ENCODE measurements around the gene ARHGEF33.

The ARHGEF33 gene

GRCh38 chr2:38889575-38889974, at the start of gene ARHGEF33:
Gene ARHGEF33, plus strand, starts transcription at chr2:38889875. Its CDS starts 29,573 bp downstream, at chr2:38919448.
- H3K9me3 Mint-ChIP-seq, result no peaks in the 10 kb centered on the region
- H3K4me1 Mint-ChIP-seq, result no peaks in the 10 kb centered on the region
- no peak within 1 kb of the TSS for H3K27ac Mint-ChIP-seq
- no peaks in the 10 kb centered on the region for H3K27me3 Mint-ChIP-seq (ENCODE audit: low read depth, poor library complexity)
- H3K4me3 Mint-ChIP-seq, result no peak within 1 kb of the TSS
- no peaks in the 10 kb centered on the region for H3K36me3 Mint-ChIP-seq (ENCODE audit: low read depth)
- DNase-seq, result no peak
- TF ChIP-seq CTCF (IDR thresholded peaks at IDR 0.05), result no peak

GRCh38 chr2:38850045-38850444, 39.6 kb upstream of the ARHGEF33 start:
- Mint-ChIP-seq H3K9me3 (no peaks in the 10 kb centered on the region), H3K27me3 (ENCODE audit: low read depth, poor library complexity) (peaks cover 3% of the 10 kb centered on the region), H3K4me1 (no peaks in the 10 kb centered on the region), H3K36me3 (ENCODE audit: low read depth) (peaks cover 73% of the 10 kb centered on the region), H3K4me3 (no peak overlapping the region), H3K27ac (no peak overlapping the region)
- TF ChIP-seq CTCF (IDR thresholded peaks at IDR 0.05), result no peak
- no peak for DNase-seq

- no peak overlapping the region for H3K4me3 Mint-ChIP-seq
- DNase-seq, result no peak
- peaks cover 3% of the 10 kb centered on the region for H3K27me3 Mint-ChIP-seq (ENCODE audit: low read depth, poor library complexity)
- no peak overlapping the region for H3K27ac Mint-ChIP-seq
- H3K4me1 Mint-ChIP-seq, result no peaks in the 10 kb centered on the region
- H3K36me3 Mint-ChIP-seq (ENCODE audit: low read depth), result peaks cover 70% of the 10 kb centered on the region
- peaks cover 3% of the 10 kb centered on the region for H3K9me3 Mint-ChIP-seq
- no peak for TF ChIP-seq CTCF (IDR thresholded peaks at IDR 0.05)
Observed at GRCh38 chr2:38856165-38856564, 33.5 kb upstream of the ARHGEF33 start.

- no peak for TF ChIP-seq CTCF (IDR thresholded peaks at IDR 0.05)
- H3K27ac Mint-ChIP-seq, result no peak overlapping the region
- H3K9me3 Mint-ChIP-seq, result peaks cover 3% of the 10 kb centered on the region
- DNase-seq, result no peak
- H3K27me3 Mint-ChIP-seq (ENCODE audit: low read depth, poor library complexity), result no peaks in the 10 kb centered on the region
- H3K36me3 Mint-ChIP-seq (ENCODE audit: low read depth), result peaks cover 66% of the 10 kb centered on the region
- H3K4me3 Mint-ChIP-seq, result no peak overlapping the region
- no peaks in the 10 kb centered on the region for H3K4me1 Mint-ChIP-seq
Observed at GRCh38 chr2:38862476-38862875, 27.2 kb upstream of the ARHGEF33 start.

GRCh38 chr2:38863061-38863695, 26.5 kb upstream of the ARHGEF33 start:
- Mint-ChIP-seq H3K9me3 (peaks cover 3% of the 10 kb centered on the region), H3K4me1 (no peaks in the 10 kb centered on the region), H3K27me3 (ENCODE audit: low read depth, poor library complexity) (no peaks in the 10 kb centered on the region), H3K27ac (no peak overlapping the region), H3K4me3 (no peak overlapping the region), H3K36me3 (ENCODE audit: low read depth) (peaks cover 65% of the 10 kb centered on the region)
- TF ChIP-seq CTCF (IDR thresholded peaks at IDR 0.05), result no peak
- no peak for DNase-seq

- Mint-ChIP-seq H3K36me3 (ENCODE audit: low read depth) (peaks cover 62% of the 10 kb centered on the region), H3K4me3 (no peak overlapping the region), H3K9me3 (peaks cover 25% of the 10 kb centered on the region), H3K4me1 (no peaks in the 10 kb centered on the region), H3K27ac (no peak overlapping the region), H3K27me3 (ENCODE audit: low read depth, poor library complexity) (peaks cover 3% of the 10 kb centered on the region)
- no peak for TF ChIP-seq CTCF (IDR thresholded peaks at IDR 0.05)
- no peak for DNase-seq
Observed at GRCh38 chr2:38866773-38867443, 22.8 kb upstream of the ARHGEF33 start.

Data from nephron progenitor cell (in vitro differentiated cells).